Pulmonary artery endothelial cell (primary cell): ENCODE results near the gene CRACR2B. TPM values are rescaled to one million over a fixed set of nuclear protein-coding genes. Genes with fewer than 3 reads are reported as not detected.
A peak's percentile ranks its signal among the peaks of the same experiment; 100 is the strongest.

ENCODE experiments used
- DNase-seq: peaks from one replicate; pipeline ENCODE4 v3.0.0-alpha.2; 2011; ENCODE audit warnings: low read depth, low spot score
- total RNA-seq: library from RNA; depleted of rRNA; stranded (reverse); fragments of >200 nt; gene quantifications from 2 replicates; pipeline ENCODE4 v1.2.3, GENCODE V29; 2014

Gene CRACR2B
- 4.1 and 4.3 TPM in 2 replicates for total RNA-seq

DNA sequence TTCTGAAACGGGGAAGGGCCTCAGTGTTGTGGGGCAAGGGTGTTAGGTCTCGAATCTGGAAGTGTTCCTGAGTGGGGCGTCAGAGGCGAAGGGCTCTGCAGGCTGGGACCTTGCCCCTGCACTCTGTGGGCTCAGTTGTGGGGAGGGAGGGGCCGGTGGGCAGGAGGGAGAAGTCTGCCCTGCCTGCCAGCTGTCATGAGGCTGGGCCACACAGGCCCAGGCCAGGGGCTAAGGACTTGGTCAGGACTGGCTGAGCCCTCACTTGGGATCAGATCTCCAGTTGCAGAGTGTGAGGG is at the start of gene CRACR2B:
Gene CRACR2B (plus strand): TSS at position 23 of the 296 bp plus-strand sequence. CDS start 689 bp downstream, outside the sequence.
- no peak for DNase-seq

DNA sequence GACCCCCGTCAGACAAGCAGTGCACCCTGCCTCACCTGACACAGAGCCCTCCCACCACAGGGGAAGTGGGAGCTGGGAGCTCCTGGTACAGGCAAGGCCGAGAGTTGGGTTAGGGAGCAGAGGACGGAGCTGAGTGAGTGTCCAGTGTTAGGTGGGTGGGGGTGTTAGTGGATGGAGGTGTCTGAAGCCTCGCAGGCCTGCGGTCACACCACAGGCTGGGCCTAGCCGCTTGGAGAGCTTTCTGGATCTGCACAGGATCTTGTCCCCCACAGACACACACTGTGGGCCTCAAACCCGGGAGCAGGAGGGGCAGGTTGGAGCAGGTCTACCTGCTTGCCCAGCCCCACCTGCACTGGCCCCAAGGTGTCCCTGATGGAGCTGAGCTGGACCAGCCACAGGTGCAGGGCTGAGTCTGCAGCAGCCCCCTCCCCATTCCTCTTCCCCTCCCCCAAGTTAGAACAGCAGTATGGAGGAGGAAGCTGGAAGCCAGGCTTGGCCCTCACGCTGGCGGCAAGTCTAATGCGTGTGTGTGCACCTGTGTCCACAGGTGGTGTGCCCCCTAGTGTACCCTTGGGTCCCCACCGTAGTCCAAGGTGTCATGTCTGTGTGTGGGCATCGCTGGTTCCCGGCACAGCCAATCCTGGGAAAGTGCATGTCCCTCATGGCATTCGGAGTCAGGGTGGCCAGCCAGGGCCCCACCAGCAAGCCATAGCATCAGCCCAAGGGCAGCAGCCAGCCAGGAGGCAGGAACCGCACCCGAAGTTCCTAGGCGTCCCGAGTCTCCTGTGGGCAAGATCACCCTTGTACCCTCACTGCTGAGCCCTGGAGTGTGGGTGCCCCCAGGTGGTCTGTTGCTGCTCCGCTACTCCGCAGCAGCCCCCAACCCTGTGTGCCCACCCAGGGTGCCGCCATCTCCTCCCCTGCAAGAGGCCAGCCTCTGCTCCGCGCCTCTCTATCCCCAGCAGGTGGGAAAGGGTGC is 48.5 kb upstream of the CRACR2B start:
- DNase-seq, result no peak

DNA sequence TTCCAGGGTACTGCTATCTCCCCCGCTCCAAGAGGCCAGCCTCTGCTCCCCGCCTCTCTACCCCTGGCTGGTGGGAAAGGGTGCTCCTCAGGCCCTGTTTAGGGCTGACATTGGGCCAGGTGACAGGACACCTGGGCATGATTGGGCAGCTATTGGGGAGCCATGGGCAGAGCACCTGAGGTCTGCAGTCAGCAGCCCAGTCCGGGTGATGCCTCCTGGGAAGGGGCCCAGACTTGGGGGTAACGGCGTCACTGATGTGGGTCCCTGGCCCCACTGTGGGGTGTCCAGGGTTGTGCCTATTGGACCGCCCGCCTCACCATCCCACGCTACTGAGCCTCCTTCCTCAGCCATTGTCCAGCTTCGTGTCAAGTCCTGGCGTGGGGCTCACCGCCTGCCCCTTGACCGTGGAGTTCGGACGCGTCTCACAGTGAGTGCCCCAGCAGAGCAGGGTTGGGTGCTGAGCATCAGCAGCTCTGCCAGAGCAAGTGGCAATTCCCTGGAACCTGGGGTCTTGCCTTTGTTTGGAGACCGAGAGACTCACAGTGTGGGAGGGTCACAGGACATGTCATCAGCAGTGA is 47.7 kb upstream of the CRACR2B start:
- no peak for DNase-seq

DNA sequence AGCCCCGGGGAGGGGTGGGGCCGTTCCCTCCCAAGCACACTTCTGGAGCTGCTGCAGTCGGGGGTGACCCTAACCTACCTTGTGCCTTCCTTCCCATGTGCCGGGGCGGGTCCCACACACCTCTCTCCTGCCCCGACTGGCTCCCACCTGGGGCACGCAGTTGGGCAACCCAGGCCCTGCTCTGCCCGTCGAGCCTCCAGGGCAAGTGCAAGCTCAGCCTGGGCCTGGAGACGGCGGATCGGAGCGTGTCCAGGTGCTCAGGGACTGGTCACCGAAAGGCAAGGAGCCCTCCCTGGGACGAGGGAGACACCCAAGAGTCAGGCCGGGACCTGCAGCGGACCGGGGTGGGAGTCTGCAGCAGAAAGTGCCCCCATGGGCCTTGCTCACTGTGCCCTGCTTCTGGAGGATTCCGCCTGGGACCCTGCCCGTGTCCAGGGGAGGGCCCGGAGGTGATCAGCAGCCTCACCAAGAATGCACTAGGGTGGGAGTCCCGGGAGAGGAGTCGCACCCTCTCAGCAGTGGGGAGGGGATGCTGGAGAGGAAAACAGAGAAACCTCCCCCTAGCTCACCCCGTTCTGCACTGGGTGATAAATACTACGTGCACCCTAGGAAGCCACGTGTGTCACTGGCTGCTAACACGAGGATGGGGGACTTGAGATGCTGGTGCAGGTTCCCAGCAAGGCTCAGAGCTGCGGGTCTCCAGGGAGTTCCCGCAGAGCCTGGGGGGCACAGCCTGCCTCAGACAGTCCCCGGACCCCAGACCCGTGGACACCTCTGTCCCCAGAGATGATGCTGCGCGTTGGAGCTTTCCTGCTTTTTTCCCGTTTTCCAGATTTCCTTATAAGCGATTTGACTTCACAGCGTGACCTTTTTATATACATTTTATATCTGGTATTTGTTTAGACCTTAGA is 45.2 kb upstream of the CRACR2B start:
- DNase-seq, result no peak

DNA sequence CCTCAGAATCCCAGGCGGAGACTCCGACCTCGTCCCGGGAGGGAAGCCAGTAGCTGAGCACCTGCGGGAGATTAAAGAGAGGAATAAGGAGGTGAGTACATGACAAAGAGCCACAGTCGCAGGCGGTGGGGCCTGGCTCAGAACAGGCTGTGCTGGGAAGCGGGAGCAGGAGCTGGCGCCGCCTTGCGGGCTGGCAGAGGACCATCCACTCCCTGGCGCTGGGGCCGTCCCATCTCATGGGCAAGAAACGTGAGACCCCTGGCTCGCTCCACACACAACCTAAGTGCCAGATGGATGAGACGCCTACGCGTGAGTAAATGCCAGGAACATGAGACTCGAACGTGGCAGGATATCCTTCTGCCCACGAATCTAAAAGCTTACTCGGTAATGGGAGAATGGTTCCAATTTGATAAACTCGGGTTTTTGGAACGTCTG is 44.1 kb upstream of the CRACR2B start:
- DNase-seq, result peak; percentile 59

DNA sequence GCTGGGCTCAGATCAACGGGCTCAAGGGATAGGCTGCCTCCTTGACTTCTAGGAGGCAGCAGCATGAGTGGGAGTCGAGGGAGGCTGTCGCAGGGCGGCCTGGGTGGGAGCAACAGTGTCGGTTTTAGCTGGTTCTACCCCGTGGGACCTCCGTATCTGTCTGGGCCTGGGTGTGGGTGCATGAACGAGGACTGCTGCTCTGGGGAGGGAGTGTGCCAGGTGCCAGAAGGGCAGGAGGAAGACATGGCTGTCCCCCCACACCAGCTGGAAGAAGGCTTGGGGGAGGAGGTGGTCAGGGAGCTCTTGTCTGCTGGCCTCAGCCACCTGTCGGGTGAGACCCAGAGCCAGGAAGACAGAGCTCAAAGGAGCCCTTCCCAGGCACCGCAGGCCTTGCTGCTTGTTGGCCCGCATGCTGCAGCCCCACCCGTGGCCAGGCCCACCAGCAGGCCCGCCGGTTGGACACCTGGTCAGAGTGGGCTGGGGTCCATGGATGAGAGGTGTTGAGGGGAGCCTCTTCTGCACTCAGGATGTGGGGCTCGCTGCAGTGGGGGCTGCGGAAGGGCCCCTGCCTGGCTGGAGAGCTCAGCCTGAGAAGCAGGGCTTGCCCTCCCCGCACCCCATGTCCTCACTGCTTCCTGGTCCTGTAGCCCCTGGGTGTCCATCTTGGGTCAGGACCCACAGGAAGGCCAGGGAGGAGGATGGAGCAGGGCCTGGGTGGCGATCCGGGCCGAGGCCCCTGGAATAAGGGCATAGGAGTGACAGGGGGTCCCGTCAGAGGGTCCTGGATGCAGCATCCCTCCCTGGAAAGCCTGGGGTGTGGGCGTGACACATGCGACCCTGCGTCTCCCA is 41.3 kb upstream of the CRACR2B start:
- no peak for DNase-seq

DNA sequence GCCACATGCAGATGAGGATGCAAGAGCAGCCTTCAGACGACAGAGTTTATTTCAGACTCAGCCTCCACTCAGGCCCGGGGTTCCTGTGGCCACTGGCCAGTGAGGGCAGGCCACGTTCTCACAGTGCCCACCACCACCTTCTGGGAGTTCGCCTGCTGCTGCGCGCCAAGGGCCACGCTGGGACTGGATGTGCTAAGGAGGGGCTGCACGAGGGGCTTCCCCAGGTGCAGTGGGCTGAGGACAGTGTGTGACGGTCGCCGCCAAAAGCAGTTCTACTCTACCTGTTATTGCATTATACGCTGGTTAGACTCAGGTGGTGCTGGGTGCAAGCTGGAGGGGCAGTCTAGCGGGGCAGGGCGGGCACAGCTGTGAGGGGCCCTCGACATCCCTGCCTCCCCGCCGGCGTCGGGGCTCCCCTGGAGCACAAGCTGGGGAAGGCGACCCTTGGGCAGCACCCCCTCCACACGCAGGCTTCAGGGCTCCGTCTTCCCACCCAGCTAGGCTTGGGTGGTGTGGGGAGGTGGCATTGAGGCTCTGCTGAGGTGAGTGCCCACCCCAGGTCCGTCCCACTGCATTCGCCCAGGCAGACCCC is 40.5 kb upstream of the CRACR2B start:
- no peak for DNase-seq

DNA sequence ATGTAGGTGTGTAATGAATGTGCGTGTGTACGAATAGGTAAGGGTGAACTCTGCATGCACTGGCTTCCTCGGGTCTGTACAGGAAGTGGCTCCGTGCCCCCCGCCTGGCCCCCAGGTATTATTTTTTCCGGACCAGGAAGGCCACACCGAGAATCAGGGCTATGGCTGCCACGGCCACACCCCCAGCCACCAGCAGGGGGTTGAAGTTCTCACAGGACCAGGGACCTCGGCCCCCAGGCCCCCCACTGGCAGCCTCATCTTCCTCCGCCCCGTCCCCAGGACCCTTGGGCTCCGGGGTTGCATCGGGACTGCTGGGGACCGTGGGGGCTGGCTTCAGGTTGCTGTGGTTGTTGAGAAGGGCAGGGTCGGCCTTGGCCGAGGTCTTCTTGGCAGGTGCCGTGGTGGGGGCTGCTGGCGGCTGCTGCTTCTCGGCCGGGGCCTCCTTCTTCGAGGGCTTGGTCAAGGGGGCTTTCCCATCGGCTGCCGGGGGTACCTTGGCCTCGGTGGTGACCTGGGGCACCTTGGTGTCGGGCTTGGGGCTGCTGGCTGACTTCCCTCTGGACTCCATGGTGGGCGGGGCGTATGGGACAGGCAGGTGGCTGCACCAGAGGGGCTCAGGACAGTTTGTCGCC is 39.6 kb upstream of the CRACR2B start:
- DNase-seq, result no peak

DNA sequence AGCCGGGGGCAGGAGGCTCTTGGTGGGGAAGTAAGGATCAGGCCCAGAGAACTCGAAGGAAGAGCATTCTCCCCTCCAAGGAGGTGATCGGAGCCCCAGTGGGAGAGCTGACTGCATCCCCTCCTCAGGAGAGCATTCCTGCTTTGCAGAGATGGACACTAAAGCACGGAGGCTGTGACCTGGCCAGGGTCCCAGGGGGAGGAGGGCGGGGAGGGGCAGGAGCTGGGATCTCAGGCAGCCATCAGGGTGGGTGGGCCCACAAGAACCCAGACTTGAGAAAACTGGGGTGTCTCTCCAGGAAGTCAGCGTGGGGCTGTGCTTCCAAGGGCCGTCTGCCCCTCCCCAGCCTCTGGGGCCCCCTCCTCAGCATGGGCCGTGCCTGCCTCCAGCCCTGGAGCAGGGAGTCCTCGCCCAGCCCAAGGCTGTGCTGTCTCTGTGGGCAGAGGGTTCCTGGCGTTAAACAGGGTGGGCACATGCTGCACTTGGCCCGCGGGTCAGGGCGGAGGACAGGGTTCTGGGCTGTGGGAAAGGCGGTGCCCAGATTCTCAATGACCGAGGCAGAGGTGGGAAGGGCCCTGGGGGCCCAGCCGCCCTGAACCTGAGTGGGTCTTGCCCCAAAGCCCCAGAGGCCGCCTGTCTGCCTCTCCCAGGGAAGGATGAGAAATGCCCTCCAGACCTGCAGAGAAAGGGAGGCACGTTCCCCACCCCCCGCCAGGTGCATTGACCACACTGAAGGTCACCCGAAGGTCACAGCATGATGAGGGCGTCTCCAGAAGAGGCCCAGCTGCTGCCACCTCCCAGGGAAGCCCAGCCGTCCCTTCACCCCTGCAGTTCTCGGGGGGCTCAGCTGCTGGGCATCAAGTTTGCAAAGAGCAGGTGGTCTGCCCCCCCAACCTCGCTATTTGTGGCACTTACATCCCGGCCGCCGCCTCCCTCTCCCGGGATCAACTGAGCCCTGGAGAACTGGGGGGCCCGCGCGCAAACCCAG is 38.5 kb upstream of the CRACR2B start:
- no peak for DNase-seq

DNA sequence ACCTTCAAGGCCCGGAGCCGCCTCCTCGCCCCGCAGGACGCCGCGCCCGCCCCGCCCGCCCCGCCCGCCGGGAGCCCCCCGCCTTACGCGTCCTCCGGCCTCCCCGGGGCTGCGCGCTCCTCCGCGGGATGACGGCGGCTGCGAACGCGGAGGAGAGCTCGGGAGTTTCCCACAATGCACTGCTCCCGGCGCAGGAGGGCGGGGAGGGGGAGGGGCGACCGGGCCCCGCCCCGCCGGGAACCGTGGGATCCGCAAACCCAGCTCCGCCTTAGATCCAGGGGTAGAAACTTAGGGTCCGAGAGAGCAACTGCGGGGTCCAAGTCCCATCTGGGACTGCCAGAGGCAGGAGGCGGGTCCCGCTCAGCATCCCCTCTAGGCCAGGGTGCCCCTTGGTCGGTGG is 37.8 kb upstream of the CRACR2B start, which contains the start of gene CEND1:
Gene CEND1 (minus strand): TSS at position 148 of the 400 bp plus-strand sequence. CDS start 1,514 bp downstream, outside the sequence.
- DNase-seq, result no peak

DNA sequence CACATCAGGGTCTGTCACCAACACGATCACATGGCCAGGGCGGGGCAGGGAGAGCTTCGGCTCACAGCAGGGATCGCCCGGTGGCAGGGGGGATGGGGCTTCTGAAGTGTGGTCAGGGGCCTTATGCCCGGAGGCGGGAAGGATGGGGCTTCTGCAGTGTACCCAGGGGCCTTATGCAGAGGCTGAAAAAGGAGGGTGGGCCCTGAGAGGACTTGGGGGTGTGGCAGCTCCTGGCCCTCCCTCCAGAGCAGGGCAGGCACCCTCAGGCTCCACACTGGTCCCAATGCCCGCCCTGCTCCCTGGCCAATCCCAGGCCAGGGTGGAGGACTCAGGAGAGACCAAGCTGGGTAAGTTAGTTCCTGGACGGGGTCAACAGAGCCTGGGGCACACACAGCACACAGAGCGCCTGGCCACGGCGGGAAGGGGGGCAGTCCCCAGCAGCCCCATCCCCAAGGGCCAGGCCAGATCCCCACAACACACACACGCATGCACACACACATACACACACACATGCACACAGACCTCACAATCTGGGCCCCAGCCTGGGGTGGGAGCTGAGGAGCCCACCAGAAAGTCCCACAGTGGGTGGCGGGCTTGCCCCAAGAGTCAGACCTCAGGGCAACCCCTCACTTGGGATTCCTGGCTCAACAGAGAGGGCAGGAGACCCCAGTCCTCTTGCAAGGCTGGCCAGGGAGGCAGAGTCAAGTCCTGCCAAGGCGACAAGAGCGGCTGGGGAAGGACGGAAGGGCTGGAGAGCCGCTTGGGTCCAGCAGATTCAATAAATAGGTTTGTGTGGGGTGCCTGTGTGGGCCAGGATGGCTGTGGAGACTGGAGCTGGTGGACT is 36.8 kb upstream of the CRACR2B start:
- no peak for DNase-seq

DNA sequence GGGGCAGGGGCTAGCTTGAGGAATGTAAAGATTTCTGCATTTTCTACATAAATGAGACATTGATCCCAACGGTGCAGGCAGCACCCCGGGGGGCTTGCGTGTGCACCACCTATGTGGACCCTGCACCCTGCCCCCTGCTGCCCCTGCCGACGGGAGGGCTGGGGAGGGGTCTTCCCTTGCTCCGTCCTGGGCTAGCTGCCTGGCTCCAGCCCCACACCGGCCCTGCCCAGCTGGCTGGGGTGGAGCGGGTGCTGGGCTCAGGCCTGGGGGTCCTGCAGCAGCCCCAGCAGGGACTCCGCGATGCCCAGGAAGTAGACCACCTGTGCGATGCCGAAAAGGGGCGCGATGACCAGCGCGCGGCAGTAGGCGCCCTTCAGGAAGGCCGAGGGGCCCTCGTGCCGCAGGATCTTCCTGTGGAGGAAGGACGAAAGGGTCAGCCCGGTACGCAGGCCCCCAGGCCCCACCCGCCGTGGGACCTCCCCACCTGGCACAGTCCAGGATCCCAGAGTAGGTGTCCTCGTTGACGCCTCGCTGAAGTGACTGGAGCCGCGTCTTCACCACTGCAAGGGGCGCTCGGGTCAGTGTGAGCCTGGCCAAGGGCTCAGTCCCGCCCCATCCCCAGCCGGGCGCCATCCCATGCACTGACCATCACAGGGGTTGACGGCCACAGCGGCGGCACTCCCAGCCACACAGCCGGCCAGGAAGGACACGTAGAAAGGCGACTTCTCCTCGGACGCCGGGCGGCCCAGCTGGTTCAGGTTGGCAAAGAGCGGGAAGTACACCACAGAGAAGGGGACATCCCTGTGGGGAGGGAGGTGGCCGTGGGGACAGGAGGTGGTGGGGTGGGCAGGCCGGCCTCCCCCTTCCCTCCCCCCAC is 35.8 kb upstream of the CRACR2B start:
- no peak for DNase-seq

DNA sequence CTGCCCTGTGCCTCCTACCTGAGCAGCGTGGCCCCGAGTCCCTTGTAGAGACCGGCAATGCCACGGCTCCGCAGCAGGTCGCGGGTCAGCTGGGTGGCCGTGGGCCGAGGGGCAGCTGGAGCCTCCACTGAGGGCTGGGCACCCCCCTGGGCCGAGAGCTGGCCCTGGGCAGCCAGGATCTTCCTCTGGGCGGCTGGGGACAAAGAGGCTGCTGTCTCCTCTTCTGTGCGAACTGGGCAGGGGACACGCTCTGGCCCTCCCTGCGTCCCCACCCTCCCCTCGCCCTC is 35.2 kb upstream of the CRACR2B start:
- no peak for DNase-seq

DNA sequence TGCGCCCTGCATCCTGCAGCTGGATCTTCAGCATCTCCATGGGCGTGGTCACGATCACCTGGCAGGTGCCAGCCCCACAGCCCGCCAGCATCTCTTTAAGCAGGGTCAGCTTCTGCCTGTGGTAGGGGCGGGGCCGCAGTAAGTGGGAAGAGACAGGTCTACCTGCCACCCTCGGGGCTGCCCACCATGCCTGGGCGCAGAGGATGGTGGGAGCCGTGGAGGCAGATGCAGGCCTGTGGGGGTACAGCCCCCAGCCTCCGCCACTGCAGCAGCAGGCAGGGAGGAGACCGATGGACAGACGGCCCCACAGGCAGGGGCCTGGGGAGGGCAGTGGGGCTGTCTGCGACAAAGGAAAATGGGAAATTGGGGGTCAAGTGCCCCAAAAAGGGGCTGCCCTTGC is 34.8 kb upstream of the CRACR2B start:
- no peak for DNase-seq

DNA sequence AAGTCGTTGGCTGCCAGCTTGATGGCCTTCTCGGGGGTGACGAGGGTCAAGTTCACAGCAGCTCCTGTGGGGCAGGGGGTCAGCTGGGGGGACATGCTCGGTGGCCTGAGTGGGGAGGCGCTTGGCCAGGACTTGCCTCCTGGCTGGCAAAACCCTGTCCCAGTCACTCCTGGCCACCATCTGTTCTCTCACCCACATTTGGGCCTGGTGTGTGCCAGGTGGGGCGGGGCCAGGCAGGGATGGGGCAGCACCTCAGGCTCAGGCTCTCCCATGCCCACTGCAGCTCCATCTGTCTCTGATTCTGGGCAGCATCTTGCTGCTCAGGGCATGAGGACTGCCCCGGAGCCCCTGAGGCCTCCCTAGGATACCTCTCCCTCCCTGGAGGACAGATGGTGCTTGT is 34.2 kb upstream of the CRACR2B start:
- no peak for DNase-seq

DNA sequence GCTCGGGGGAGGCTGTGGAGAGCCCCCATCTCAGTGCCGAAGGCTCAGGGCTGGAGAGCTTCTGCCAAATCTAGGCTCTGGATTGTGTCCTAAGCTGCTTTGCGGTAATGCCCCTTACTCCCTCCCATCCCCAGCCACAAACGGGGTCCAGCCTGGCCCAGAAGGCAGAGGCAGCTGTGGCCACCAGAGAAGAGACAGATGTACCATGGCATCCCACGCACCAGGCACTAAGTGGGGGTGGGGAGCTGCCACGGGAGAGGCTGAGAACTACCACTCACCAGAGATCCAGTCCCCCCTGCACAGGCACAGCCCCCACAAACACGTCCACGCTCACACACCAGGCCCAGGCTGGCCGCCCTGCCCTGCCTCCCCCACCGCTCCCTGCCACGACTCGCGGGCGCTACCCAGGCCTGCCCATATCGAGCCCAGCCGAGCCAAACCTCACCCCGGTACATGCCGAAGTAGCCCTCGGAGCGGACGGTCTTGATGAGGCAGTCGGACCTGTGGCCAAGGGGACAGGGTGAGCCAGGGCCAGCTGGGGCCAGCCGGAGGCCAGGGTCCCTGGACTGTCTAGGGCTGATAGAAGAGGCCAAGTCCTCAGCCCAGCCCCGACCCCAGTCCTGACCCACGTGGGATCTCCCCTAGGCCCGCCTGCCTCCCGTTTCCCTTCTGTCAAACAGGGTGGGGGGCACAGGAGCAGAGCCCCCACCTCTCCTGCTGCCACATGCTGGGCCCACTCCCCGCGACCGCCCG is 33.5 kb upstream of the CRACR2B start:
- no peak for DNase-seq
